PC-9 (cell line): ENCODE data around the gene GUK1. TPM values are rescaled to one million over a fixed set of nuclear protein-coding genes. Genes with fewer than 3 reads are reported as not detected.
A peak's percentile ranks its signal among the peaks of the same experiment; 100 is the strongest.

Experiments
- BruUV-seq: library from RNA; stranded (reverse); fragments of 400-500 nt; replicated peaks from 2 replicates; lab custom pipeline; 2021; lab: Mats Ljungman, UMichigan
- CTCF ChIA-PET: fragments of 300-600 bp; sonication (Branson Sonifier 250); formaldehyde crosslinking; loops from one replicate; lab custom pipeline; 2022; ENCODE audit warnings: antibody characterized with exemption; lab: Charles Lee
- POLR2A ChIA-PET: fragments of 300-600 bp; sonication (Branson Sonifier 250); formaldehyde crosslinking; loops from one replicate; lab custom pipeline; 2022; ENCODE audit warnings: antibody characterized with exemption; ENCODE audit not compliant: unreplicated experiment; lab: Charles Lee
- DNase-seq, 2 experiments: peaks; one replicate each; pipeline versions ENCODE4 v3.0.0 to v3.0.0-alpha.2; 2015 to 2022; ENCODE audit warnings: mixed read lengths in 1 of 2
- H2AFZ ChIP-seq: fragments of 200-600 bp; sonication (generic); 2 replicates; pipeline ENCODE4 v1.8.1; 2017; ENCODE audit warnings: antibody characterized with exemption
- H3F3A ChIP-seq: fragments of 200-600 bp; sonication (generic); 2 replicates; pipeline ENCODE4 v1.8.1; 2017; ENCODE audit warnings: antibody characterized with exemption, mild to moderate bottlenecking, low read depth; ENCODE audit not compliant: insufficient read depth
- H3K27ac ChIP-seq: fragments of 200-600 bp; sonication (generic); 2 replicates; pipeline ENCODE4 v1.6.1; 2016; ENCODE audit warnings: mixed run types
- H3K27me3 ChIP-seq: fragments of 200-600 bp; sonication (generic); 2 replicates; pipeline ENCODE4 v1.6.1; 2016; ENCODE audit warnings: low read depth, mixed run types; ENCODE audit not compliant: insufficient read depth
- H3K36me3 ChIP-seq: fragments of 200-600 bp; sonication (generic); 2 replicates; pipeline ENCODE4 v1.6.1; 2016; ENCODE audit warnings: low read depth, mixed run types
- H3K4me1 ChIP-seq: fragments of 200-600 bp; sonication (generic); replicated peaks from 2 replicates; pipeline ENCODE4 v1.6.1; 2016; ENCODE audit warnings: mixed run types; ENCODE audit not compliant: insufficient read depth
- H3K4me2 ChIP-seq: fragments of 200-600 bp; sonication (generic); 2 replicates; pipeline ENCODE4 v1.6.1; 2017; ENCODE audit warnings: mixed run types
- H3K4me3 ChIP-seq: fragments of 200-600 bp; sonication (generic); 2 replicates; pipeline ENCODE4 v1.6.1; 2016; ENCODE audit warnings: mixed run types
- H3K79me2 ChIP-seq: fragments of 200-600 bp; sonication (generic); 2 replicates; pipeline ENCODE4 v1.6.1; 2017; ENCODE audit warnings: low read depth, mixed run types
- H3K9me2 ChIP-seq: fragments of 200-600 bp; sonication (generic); 2 replicates; pipeline ENCODE4 v1.8.1; 2017; ENCODE audit warnings: mild to moderate bottlenecking; ENCODE audit not compliant: insufficient read depth
- H3K9me3 ChIP-seq: fragments of 200-600 bp; sonication (generic); 2 replicates; pipeline ENCODE4 v1.8.1; 2016; ENCODE audit warnings: low read depth; ENCODE audit not compliant: insufficient read depth
- H4K20me1 ChIP-seq: fragments of 200-600 bp; sonication (generic); 2 replicates; pipeline ENCODE4 v1.8.1; 2017; ENCODE audit not compliant: insufficient read depth
- CTCF ChIP-seq: fragments of 200-600 bp; sonication (generic); conservative IDR thresholded peaks from 2 replicates; pipeline ENCODE4 v1.6.1; 2017; ENCODE audit warnings: mixed run types, antibody characterized with exemption, mild to moderate bottlenecking, moderate library complexity
- EZH2 ChIP-seq: fragments of 200-600 bp; sonication (generic); IDR thresholded peaks from 2 replicates; pipeline ENCODE4 v1.8.0; 2017; ENCODE audit warnings: antibody characterized with exemption, low read depth
- intact Hi-C: fragments of 100-400 bp; cut with micrococcal nuclease; formaldehyde crosslinking; loops from one replicate; pipeline ENCODE4 v1.10.0; 2022; ENCODE audit not compliant: unreplicated experiment
- total RNA-seq: library from RNA; stranded (reverse); gene quantifications from 2 replicates; pipeline ENCODE4 v1.2.3, GENCODE V29; 2021

The GUK1 gene
- total RNA-seq, 1 experiment from 2014 or later, result 239 TPM

GRCh38 chr1:228139406-228139930 lies 611 bp upstream of the GUK1 start:
- BruUV-seq, result TSS peak; percentile 87
- Histone ChIP-seq H3K4me3 (peak overlapping the region; percentile 67), H3F3A (no peaks in the 10 kb centered on the region), H3K27me3 (no peaks in the 10 kb centered on the region), H3K36me3 (no peaks in the 10 kb centered on the region), H3K27ac (peak overlapping the region; percentile 41; the same call in 1 of the 2 replicates), H3K4me1 (peaks cover 9% of the 10 kb centered on the region), H3K9me3 (no peaks in the 10 kb centered on the region), H3K79me2 (peaks cover 42% of the 10 kb centered on the region), H2AFZ (peak overlapping the region; percentile 89), H3K4me2 (peak overlapping the region; percentile 78), H4K20me1 (peaks cover 27% of the 10 kb centered on the region), H3K9me2 (no peaks in the 10 kb centered on the region)
- no peak for DNase-seq
- intact Hi-C loops, result loop anchor here (10.0 kb wide), 2 partner anchors 655 to 1085 kb away; no protein-coding TSS in a partner anchor
- no peak for TF ChIP-seq CTCF
- ChIA-PET CTCF (interaction anchor here (0.6 to 0.7 kb wide), 2 partner anchors 26 to 139 kb away, joined by 4 to 11 read pairs; no protein-coding TSS in a partner anchor), POLR2A (no interaction called here)

- no peak for DNase-seq
- no peaks in the 10 kb centered on the region for H3K36me3 ChIP-seq
- H3K4me2 ChIP-seq, result peak overlapping the region; percentile 98
- CTCF ChIA-PET, result no interaction called here
- peak overlapping the region; percentile 90 for H3K4me3 ChIP-seq
- H3K4me1 ChIP-seq, result peaks cover 9% of the 10 kb centered on the region
- intact Hi-C loops, result loop anchor here (1.0 to 2.0 kb wide), 5 partner anchors 9 to 73 kb away; partner anchors contain the start of genes GJC2 and MRPL55
- peak overlapping the region; percentile 64 for H3K27ac ChIP-seq
- no peaks in the 10 kb centered on the region for H3K9me2 ChIP-seq
- TF ChIP-seq CTCF, result no peak
- no peak for TF ChIP-seq EZH2
- H3F3A ChIP-seq, result no peaks in the 10 kb centered on the region
- peaks cover 27% of the 10 kb centered on the region for H4K20me1 ChIP-seq
- BruUV-seq, result TSS peak; percentile 60
- peak overlapping the region; percentile 89 for H2AFZ ChIP-seq
- H3K9me3 ChIP-seq, result no peaks in the 10 kb centered on the region
- H3K79me2 ChIP-seq, result peaks cover 49% of the 10 kb centered on the region
- POLR2A ChIA-PET, result interaction anchor here (0.6 to 0.8 kb wide), 2 partner anchors 41 to 46 kb away, joined by 4 to 10 read pairs; no protein-coding TSS in a partner anchor
- H3K27me3 ChIP-seq, result no peaks in the 10 kb centered on the region
Observed at GRCh38 chr1:228140724-228141225, 696 bp downstream of the GUK1 start.

GRCh38 chr1:228141226-228142044 lies 1.4 kb downstream of the GUK1 start:
- Histone ChIP-seq H3K27ac (peak overlapping the region; percentile 64; the same call in 1 of the 2 replicates), H3K9me3 (no peaks in the 10 kb centered on the region), H3K27me3 (no peaks in the 10 kb centered on the region), H3K4me3 (peak overlapping the region; percentile 90), H3K4me2 (peak overlapping the region; percentile 98), H2AFZ (no peak overlapping the region), H4K20me1 (peaks cover 27% of the 10 kb centered on the region), H3K9me2 (no peaks in the 10 kb centered on the region), H3K4me1 (peaks cover 9% of the 10 kb centered on the region), H3K36me3 (no peaks in the 10 kb centered on the region), H3K79me2 (peaks cover 49% of the 10 kb centered on the region), H3F3A (no peaks in the 10 kb centered on the region)
- no TSS peak for BruUV-seq
- TF ChIP-seq CTCF (no peak), EZH2 (no peak)
- intact Hi-C loops, result loop anchor here (1.0 to 2.0 kb wide), 3 partner anchors 8 to 72 kb away; partner anchors contain the start of gene GJC2
- POLR2A ChIA-PET, result no interaction called here
- peak in 1 of 2 experiments; percentile 53 for DNase-seq
- CTCF ChIA-PET, result no interaction called here
